ENCODE measurements around the gene SLC8A1.

DNA sequence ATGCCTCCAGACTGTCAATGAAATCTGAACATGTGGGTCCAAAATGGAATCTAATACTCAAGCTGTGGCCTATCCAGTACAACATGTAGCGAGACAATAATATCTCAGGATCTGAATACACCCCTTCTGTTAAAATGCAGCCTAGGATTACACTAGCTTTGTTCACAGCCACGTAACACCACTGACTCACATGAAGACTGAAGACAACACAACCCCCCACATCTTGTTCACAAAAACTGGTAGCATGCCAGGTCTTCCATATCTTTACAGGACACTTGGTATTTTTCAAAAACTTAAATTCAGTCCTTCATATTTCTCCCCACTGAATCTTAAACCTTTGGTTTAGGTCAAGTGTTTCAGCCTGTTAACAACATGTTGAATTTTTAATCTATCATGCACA is 84.2 kb downstream of the SLC8A1 start:
- TF ChIP-seq POLR2AphosphoS5 (IDR thresholded peaks at IDR 0.05; ENCODE audit: low read depth, low read length) (no peak), SMC3 (IDR thresholded peaks at IDR 0.05; ENCODE audit: low read length) (no peak), EZH2 (conservative IDR thresholded peaks at IDR 0.05; ENCODE audit: low read depth, low read length) (no peak), HCFC1 (IDR thresholded peaks at IDR 0.05; ENCODE audit: low read depth, low read length) (no peak), ZNF530 (CRISPR knock-in tag; IDR thresholded peaks at IDR 0.05; ENCODE audit: low read depth) (no peak), TEAD2 (CRISPR knock-in tag; IDR thresholded peaks at IDR 0.05) (no peak), ZNF232 (CRISPR knock-in tag; IDR thresholded peaks at IDR 0.05; ENCODE audit: borderline replicate concordance) (no peak), NR3C1 (CRISPR knock-in tag; IDR thresholded peaks at IDR 0.05) (no peak), STAG1 (CRISPR knock-in tag; IDR thresholded peaks at IDR 0.05) (no peak), STAT5B (CRISPR knock-in tag; IDR thresholded peaks at IDR 0.05) (no peak)
- TF ChIP-seq, protein P1, sequence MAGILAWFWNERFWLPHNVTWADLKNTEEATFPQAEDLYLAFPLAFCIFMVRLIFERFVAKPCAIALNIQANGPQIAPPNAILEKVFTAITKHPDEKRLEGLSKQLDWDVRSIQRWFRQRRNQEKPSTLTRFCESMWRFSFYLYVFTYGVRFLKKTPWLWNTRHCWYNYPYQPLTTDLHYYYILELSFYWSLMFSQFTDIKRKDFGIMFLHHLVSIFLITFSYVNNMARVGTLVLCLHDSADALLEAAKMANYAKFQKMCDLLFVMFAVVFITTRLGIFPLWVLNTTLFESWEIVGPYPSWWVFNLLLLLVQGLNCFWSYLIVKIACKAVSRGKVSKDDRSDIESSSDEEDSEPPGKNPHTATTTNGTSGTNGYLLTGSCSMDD (CRISPR knock-in tag; IDR thresholded peaks at IDR 0.05): no peak
- TF ChIP-seq, protein P2, sequence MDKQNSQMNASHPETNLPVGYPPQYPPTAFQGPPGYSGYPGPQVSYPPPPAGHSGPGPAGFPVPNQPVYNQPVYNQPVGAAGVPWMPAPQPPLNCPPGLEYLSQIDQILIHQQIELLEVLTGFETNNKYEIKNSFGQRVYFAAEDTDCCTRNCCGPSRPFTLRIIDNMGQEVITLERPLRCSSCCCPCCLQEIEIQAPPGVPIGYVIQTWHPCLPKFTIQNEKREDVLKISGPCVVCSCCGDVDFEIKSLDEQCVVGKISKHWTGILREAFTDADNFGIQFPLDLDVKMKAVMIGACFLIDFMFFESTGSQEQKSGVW (CRISPR knock-in tag; IDR thresholded peaks at IDR 0.05; ENCODE audit: borderline replicate concordance): no peak
- TF ChIP-seq, protein P3, sequence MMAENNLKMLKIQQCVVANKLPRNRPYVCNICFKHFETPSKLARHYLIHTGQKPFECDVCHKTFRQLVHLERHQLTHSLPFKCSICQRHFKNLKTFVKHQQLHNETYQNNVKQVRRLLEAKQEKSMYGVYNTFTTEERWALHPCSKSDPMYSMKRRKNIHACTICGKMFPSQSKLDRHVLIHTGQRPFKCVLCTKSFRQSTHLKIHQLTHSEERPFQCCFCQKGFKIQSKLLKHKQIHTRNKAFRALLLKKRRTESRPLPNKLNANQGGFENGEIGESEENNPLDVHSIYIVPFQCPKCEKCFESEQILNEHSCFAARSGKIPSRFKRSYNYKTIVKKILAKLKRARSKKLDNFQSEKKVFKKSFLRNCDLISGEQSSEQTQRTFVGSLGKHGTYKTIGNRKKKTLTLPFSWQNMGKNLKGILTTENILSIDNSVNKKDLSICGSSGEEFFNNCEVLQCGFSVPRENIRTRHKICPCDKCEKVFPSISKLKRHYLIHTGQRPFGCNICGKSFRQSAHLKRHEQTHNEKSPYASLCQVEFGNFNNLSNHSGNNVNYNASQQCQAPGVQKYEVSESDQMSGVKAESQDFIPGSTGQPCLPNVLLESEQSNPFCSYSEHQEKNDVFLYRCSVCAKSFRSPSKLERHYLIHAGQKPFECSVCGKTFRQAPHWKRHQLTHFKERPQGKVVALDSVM (CRISPR knock-in tag; IDR thresholded peaks at IDR 0.05): no peak
